ENCODE measurements around the gene ASPHD2.

Gene ASPHD2, protein sequence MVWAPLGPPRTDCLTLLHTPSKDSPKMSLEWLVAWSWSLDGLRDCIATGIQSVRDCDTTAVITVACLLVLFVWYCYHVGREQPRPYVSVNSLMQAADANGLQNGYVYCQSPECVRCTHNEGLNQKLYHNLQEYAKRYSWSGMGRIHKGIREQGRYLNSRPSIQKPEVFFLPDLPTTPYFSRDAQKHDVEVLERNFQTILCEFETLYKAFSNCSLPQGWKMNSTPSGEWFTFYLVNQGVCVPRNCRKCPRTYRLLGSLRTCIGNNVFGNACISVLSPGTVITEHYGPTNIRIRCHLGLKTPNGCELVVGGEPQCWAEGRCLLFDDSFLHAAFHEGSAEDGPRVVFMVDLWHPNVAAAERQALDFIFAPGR

DNA sequence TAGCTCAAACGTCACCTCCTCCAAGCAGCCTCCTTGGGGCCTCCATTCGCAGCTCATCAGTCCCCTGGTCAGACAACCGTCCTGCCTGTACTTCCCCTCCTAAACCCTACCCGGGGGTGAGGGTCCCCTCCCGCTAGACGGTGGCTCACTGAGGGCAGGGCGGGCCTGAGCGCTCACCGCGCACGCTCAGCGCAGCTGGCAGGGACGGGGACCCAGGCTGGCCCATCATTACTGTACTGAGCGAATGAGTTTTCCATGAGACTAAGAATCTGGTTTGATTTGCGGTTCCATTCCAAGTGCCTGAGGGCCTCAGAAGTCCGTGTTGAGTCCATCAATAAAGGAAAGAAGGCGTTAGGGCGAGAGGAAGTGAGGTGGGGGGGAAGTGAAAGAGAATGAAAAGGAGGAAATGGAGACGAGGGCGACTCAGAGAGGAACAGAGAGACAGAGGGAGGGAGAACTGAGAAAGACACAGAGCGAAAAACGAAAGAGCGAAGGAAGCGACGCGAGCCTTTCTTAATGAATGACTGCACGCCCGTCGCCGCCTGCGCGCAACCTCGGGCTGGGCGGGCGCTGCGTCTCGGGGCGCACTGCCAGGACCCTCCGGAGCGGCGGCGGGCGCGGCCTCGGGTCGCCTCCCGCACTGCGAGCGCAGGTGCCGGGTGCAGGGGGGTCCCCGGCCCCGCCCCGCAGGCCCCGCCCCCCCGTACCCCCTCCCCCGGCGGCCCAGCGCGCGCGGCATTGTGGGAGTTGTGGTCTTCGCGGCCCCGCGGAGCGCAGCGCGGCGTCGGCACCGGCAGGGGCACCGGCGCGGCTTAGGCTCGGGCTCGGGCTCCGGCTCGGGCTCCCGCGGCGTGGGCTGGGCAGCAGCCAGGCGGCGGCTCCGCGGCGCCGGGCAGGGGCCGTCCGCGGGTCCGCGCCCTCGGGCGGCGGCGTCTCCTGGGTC lies at the start of gene ASPHD2:
ASPHD2 (plus strand) TSS at position 746 of the 943 bp plus-strand sequence. CDS start 4,356 bp downstream, outside the sequence.
- peak; percentile 87 for DNase-seq (ENCODE audit: extremely low spot score)
- ChIA-PET POLR2A (interaction anchor here (1.0 to 1.9 kb wide), 4 partner anchors 8 to 55 kb away, joined by 3 to 6 read pairs (median 4); partner anchors contain the start of genes HPS4 and SRRD), CTCF (no interaction called here)
- TF ChIP-seq FOXM1 (IDR thresholded peaks at IDR 0.05; ENCODE audit: borderline replicate concordance), result no peak
- TF ChIP-seq ARNT (IDR thresholded peaks at IDR 0.05), result no peak
- TF ChIP-seq, protein P1, sequence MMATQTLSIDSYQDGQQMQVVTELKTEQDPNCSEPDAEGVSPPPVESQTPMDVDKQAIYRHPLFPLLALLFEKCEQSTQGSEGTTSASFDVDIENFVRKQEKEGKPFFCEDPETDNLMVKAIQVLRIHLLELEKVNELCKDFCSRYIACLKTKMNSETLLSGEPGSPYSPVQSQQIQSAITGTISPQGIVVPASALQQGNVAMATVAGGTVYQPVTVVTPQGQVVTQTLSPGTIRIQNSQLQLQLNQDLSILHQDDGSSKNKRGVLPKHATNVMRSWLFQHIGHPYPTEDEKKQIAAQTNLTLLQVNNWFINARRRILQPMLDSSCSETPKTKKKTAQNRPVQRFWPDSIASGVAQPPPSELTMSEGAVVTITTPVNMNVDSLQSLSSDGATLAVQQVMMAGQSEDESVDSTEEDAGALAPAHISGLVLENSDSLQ (IDR thresholded peaks at IDR 0.05), result 0 out of 2 replicates have a peak, but pooled peaks have one; percentile 2
- TF ChIP-seq SUZ12 (IDR thresholded peaks at IDR 0.05), result no peak
- TF ChIP-seq NFRKB (IDR thresholded peaks at IDR 0.05), result no peak
- no peak for TF ChIP-seq CTBP1 (IDR thresholded peaks at IDR 0.05; ENCODE audit: borderline replicate concordance)
- TF ChIP-seq TARDBP (IDR thresholded peaks at IDR 0.05), result no peak
- peak; percentile 44; the same call in 1 of the 2 replicates for TF ChIP-seq L3MBTL2 (conservative IDR thresholded peaks at IDR 0.05)
- no peak for TF ChIP-seq BHLHE40 (IDR thresholded peaks at IDR 0.05; ENCODE audit: borderline replicate concordance)
- TF ChIP-seq FOXA1 (IDR thresholded peaks at IDR 0.05), result no peak
- no peak for TF ChIP-seq ELF4 (IDR thresholded peaks at IDR 0.05)

DNA sequence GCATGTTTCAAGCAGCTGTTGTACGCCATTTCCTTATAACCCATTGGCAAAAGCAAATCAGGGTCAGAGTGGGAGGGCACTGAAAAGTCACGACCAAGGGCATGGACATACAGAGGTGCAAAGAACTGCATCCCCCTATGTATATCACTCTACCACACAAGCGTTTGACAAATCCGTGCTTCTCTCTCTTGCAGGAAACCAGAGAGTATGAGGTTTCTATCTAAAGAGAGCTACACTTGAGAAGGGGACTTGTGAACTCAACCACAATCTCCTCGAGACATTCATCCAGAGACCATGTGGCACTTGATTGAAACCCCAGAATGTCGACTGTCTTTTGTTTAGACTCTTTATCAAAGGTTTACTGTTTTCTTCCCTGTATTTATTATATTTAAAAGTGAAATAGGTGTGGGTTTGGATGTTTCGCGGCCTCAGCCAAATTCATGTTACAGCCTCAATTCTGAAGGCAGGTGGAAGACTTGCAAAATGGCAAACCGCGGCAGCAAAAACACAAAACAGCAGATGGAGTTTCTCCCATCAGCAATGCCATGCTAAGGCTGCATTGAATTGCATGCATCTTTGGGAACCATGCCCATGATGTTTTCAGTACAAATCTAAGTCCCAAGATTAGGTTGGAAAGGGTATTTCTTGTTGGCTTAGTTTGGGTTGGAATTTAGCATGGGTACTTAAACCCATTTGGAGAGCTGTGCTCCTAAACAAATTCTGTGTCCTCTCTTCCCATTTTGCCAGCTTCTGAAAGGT lies 48.8 kb upstream of the ASPHD2 start:
- TF ChIP-seq SUZ12 (IDR thresholded peaks at IDR 0.05) (no peak), L3MBTL2 (conservative IDR thresholded peaks at IDR 0.05) (no peak), ARNT (IDR thresholded peaks at IDR 0.05) (no peak)
- no peak for DNase-seq (ENCODE audit: extremely low spot score)
- ChIA-PET CTCF (interaction anchor here (0.7 kb wide), 1 partner anchor 14 kb away, joined by 3 read pairs; no protein-coding TSS in a partner anchor), POLR2A (no interaction called here)

DNA sequence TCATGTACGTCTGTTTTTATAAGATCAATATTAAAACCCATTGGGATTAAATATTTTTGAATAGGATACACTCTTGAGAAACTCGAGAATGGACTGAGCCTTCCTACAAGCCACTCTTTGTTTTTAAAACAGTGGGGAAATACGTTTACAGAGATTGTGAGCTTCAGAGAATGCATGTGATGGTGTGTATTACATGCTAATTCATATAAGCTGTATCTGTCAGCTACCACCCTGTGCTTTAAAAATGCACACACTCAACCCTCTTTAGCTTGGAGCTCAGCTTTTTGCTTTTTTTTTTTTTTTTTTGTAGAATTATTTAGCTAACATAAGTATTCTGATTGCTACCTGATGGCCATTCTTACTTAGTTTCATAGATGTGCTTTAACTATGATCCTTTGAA lies 46.3 kb upstream of the ASPHD2 start:
- ChIA-PET POLR2A (no interaction called here), CTCF (interaction anchor here (1.0 kb wide), 1 partner anchor 16 kb away, joined by 6 read pairs; no protein-coding TSS in a partner anchor)
- no peak for TF ChIP-seq LEF1 (IDR thresholded peaks at IDR 0.05; ENCODE audit: borderline replicate concordance)
- no peak for TF ChIP-seq SP1 (IDR thresholded peaks at IDR 0.05)
- no peak for TF ChIP-seq TARDBP (IDR thresholded peaks at IDR 0.05)
- no peak for TF ChIP-seq HDGF (IDR thresholded peaks at IDR 0.05; ENCODE audit: borderline replicate concordance)
- TF ChIP-seq, protein P1 (IDR thresholded peaks at IDR 0.05), result no peak
- no peak for TF ChIP-seq ARNT (IDR thresholded peaks at IDR 0.05)
- no peak for TF ChIP-seq FOXM1 (IDR thresholded peaks at IDR 0.05; ENCODE audit: borderline replicate concordance)
- no peak for TF ChIP-seq FOXK2 (IDR thresholded peaks at IDR 0.05)
- no peak for TF ChIP-seq CTBP1 (IDR thresholded peaks at IDR 0.05; ENCODE audit: borderline replicate concordance)
- no peak for TF ChIP-seq SUZ12 (IDR thresholded peaks at IDR 0.05)
- TF ChIP-seq L3MBTL2 (conservative IDR thresholded peaks at IDR 0.05), result no peak
- TF ChIP-seq ZNF384 (IDR thresholded peaks at IDR 0.05), result no peak
- TF ChIP-seq NFRKB (IDR thresholded peaks at IDR 0.05), result no peak
- no peak for TF ChIP-seq BHLHE40 (IDR thresholded peaks at IDR 0.05; ENCODE audit: borderline replicate concordance)
- TF ChIP-seq FOXA1 (IDR thresholded peaks at IDR 0.05), result no peak
- TF ChIP-seq ELF4 (IDR thresholded peaks at IDR 0.05), result no peak
- no peak for DNase-seq (ENCODE audit: extremely low spot score)

DNA sequence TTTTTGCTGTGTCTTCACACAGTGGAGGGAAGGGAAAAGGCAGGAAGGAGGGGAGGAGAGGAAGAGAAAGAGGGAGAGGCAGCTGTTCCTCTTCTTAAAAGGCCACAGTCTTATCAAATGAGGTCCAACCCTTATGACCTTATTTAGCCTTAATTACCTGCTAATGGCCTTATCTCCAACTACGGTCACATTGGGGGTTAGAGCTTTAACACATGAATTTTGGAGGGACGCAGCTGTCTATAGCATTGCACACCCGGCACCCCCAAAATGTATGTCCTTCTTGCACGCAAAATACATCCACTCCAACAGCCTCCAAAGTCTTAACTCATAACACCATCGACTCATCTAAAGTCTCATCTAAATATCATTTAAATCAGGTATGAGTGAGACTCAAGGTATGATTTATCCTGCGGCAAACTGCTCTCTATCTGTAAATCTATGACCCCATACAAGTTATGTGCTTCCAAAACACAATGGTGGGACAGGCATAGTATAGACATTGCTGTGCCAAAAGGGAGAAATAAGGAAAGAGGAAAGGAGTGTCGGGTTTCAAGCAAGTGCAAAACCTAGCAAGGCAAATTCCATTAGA lies 45.0 kb upstream of the ASPHD2 start:
- ChIA-PET CTCF (no interaction called here), POLR2A (no interaction called here)
- no peak for TF ChIP-seq ZNF384 (IDR thresholded peaks at IDR 0.05)
- no peak for TF ChIP-seq NFRKB (IDR thresholded peaks at IDR 0.05)
- TF ChIP-seq, protein P1 (IDR thresholded peaks at IDR 0.05), result no peak
- no peak for TF ChIP-seq BHLHE40 (IDR thresholded peaks at IDR 0.05; ENCODE audit: borderline replicate concordance)
- no peak for TF ChIP-seq CTBP1 (IDR thresholded peaks at IDR 0.05; ENCODE audit: borderline replicate concordance)
- no peak for DNase-seq (ENCODE audit: extremely low spot score)

DNA sequence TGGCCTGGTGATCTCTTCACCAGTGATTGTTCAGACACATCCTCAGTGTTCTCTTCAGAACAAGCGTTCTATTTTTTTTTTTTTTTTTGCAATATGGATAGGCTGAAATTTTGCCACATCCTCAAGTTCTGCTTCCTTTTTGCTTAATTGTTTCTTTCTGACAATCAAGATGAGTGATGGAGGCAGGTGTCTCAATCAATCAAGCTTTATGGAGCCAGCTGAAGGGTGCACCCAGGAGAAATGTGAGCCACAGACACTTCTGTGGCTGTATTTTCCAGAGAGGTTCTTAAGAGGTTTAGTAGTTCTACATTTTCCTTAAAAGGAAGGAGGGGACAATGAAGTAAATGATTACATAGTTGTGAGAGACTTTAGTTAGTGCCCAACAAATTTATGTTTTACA lies 43.9 kb upstream of the ASPHD2 start:
- DNase-seq (ENCODE audit: extremely low spot score), result no peak
- CTCF ChIA-PET, result no interaction called here

More for the DNA sequence above, 43.9 kb upstream of the ASPHD2 start:
- TF ChIP-seq, protein P1 (IDR thresholded peaks at IDR 0.05), result peak; percentile 61
- no peak for TF ChIP-seq SUZ12 (IDR thresholded peaks at IDR 0.05)
- POLR2A ChIA-PET, result no interaction called here
